ENCODE measurements around the gene VAC14.
"Not testable (repeated sequence)": the region's sequence is repeated elsewhere in the genome, so short reads cannot be mapped to it uniquely, and the experiment has no call there.

VAC14 gene

GRCh38 chr16:70745536-70746025 is 55.4 kb downstream of the VAC14 start:
- in situ Hi-C loops (cut with MboI; ENCODE audit: low sequenced_read_pairs) = no loop called here

GRCh38 chr16:70744366-70744765 is 56.6 kb downstream of the VAC14 start:
- in situ Hi-C loops (cut with MboI; ENCODE audit: low sequenced_read_pairs) = no loop called here

GRCh38 chr16:70743791-70744190 is 57.2 kb downstream of the VAC14 start:
- in situ Hi-C loops (cut with MboI; ENCODE audit: low sequenced_read_pairs) = no loop called here

DNA sequence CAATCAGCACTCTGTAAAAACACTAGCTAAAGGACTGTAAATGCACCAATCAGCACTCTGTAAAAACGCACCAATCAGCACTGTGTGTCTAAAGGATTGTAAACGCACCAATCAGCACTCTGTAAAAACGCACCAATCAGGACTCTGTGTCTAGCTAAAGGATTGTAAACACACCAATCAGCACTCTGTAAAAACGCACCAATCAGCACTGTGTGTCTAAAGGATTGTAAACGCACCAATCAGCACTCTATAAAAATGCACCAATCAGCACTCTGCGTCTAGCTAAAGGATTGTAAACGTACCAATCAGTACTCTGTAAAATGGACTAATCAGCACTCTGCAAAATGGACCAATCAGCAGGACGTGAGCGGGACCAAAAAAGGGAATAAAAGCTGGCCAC is 58.0 kb downstream of the VAC14 start:
- in situ Hi-C loops (cut with MboI; ENCODE audit: low sequenced_read_pairs) = not testable (repeated sequence)

DNA sequence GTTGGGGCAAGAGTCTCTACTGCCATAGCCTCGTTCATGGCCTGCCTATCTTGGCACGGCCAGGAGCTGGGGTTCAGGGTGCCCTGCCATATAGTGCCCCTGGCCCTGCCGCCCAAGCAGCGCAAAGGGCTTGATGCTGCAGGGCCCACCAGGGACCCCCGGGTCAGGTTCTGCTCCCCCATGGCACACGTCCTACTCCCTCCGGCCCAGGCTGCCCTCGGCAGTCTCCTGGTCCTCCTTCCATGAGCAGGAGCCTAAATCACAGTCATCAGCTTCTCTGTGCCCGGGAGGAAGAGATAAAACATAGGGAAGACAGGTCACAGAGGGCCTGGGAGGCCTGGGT is 59.2 kb downstream of the VAC14 start:
- in situ Hi-C loops (cut with MboI; ENCODE audit: low sequenced_read_pairs) = no loop called here

GRCh38 chr16:70740914-70741782 is 59.8 kb downstream of the VAC14 start:
- in situ Hi-C loops (cut with MboI; ENCODE audit: low sequenced_read_pairs) = no loop called here

DNA sequence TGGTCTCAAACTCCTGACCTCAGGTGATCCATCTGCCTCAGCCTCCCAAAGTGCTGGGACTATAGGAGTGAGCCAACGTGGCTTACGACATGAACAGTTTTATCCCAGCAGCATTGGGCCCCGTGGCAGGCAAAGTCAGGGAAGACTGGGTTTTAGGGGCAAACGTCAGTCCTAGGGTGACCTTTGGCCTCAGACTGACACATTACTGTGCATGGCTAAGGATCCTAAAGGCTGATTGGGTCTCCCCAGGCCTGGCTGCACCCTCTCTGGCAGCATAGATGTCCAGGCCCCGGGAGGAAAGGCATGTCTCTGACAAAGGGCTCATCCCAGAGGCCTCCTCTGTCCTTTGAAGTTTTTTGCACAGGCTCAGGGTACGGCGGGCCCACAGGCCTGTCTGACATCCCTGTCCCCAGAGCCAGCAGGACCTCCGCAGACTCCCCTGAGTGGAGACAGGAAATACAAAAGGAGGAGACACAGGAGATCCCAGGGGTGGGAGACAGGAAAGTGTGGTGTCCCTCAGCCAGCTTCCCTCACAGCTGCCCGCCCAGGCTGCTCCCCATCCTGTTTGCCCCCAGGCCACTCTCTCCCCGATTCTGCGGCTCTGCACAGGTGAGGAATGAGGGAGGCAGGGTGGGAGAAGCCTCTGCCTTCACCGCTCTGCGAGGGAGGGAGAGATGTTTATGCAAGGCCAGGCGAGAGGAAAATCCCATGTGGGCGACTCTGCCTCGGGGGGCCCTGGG is 60.6 kb downstream of the VAC14 start:
- in situ Hi-C loops (cut with MboI; ENCODE audit: low sequenced_read_pairs) = no loop called here

DNA sequence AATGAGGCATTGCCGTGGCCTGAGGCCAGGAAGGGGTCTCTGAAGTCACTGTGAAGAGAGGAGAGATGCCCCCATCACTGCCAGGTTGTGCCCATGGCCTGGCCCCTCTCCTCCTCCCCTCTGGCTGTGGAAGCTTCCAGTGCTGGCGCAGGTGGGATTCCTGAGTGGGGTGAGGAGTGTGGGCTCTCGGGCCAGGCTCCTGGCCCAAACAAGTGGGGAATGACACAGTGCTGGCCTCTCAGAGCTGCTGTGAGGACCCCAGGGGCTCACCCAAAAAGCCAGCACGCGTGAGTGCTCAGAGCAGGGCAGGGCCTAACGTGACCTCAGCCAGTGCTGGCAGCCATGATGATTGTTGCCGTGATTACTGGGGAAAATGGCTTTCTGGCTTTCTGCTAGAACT is 61.6 kb downstream of the VAC14 start:
- in situ Hi-C loops (cut with MboI; ENCODE audit: low sequenced_read_pairs) = no loop called here

GRCh38 chr16:70738083-70738977 is 62.6 kb downstream of the VAC14 start:
- in situ Hi-C loops (cut with MboI; ENCODE audit: low sequenced_read_pairs) = no loop called here

DNA sequence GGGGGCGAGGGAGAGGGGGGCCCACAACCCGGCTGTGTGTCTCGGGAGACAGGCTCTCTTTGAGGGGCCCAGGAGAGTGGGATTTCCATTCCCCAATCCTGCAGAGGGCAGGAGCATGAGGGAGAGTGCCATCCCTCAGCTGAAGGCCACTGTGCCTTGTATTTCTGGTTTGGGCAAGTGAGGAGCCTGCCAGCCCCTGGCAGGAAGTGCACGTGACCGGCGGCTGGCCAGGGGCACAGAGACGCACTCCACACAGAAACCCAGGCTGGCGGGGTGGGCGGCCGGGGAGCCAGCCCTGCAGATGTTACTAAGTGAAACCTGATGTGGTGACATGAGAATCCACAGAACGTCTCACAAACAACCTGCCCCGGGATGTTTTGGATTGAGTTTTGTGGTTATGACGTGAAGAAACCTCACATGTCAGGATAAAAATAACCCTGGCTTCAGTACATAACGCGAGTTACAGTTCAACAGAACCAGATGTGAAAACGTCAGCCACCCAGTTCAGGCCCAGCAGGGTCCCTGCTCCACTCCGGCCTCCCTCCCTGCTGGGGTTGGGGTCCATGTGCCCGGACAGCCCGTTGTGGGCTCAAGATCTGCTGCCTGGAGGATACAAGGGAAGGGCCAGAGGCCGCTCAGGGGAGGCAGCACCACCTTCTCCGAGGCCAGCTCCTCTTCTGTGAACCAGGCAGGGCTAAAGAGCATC is 63.4 kb downstream of the VAC14 start:
- in situ Hi-C loops (cut with MboI; ENCODE audit: low sequenced_read_pairs) = no loop called here

GRCh38 chr16:70736465-70737376 is 64.2 kb downstream of the VAC14 start:
- in situ Hi-C loops (cut with MboI; ENCODE audit: low sequenced_read_pairs) = no loop called here

GRCh38 chr16:70735141-70735979 is 65.6 kb downstream of the VAC14 start:
- in situ Hi-C loops (cut with MboI; ENCODE audit: low sequenced_read_pairs) = no loop called here

DNA sequence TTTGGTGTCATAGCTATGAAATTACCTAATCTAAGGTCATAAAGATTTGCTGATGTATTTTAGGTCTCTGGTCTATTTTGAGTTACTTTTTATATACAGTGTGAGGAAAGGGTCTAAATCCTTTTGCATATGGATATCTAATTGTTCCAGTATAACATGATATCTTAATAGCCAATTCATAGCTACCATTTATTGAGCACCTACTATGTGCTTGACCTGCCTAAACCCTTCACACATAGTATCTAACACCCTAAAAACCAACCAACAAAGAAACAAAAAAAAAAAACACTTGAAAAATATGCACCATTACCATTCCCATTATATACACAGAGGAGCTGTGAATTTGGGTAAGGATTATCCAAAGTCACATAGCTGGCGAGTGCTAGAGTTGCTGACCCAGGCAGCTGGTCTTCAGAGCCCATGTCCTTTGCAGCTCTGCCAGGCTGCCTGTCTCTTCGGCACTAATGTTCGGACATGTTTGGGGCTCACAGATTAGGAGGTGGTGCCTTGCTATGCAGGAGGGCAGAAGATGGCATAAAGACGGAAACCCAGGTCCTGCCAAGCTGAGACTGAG is 66.3 kb downstream of the VAC14 start:
- in situ Hi-C loops (cut with MboI; ENCODE audit: low sequenced_read_pairs) = no loop called here

GRCh38 chr16:70730944-70731343 is 70.0 kb downstream of the VAC14 start:
- in situ Hi-C loops (cut with MboI; ENCODE audit: low sequenced_read_pairs) = no loop called here

- in situ Hi-C loops (cut with MboI; ENCODE audit: low sequenced_read_pairs) = no loop called here
Measured at GRCh38 chr16:70730031-70730430, 70.9 kb downstream of the VAC14 start.

GRCh38 chr16:70729292-70729691 is 71.7 kb downstream of the VAC14 start:
- in situ Hi-C loops (cut with MboI; ENCODE audit: low sequenced_read_pairs) = no loop called here

DNA sequence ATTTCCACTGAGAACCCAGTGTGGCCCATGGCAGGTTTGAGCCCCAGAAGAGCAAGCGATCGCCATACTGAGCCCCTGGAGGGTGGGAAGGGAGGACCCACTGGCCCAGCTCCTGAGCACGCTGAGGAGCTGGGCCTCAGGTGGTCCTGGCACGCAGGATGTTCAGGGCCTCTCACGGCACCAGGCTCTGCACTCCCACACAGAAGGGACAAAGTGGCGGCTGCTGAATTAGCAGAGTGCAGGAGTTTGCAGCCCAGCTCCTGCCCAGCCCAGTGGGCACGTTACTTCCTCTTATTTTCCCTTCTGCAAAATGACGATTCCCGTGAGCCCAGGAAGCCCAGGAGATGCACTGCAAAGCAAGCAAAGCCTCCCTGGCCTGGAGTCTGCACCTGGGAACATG is 72.8 kb downstream of the VAC14 start:
- in situ Hi-C loops (cut with MboI; ENCODE audit: low sequenced_read_pairs) = no loop called here

DNA sequence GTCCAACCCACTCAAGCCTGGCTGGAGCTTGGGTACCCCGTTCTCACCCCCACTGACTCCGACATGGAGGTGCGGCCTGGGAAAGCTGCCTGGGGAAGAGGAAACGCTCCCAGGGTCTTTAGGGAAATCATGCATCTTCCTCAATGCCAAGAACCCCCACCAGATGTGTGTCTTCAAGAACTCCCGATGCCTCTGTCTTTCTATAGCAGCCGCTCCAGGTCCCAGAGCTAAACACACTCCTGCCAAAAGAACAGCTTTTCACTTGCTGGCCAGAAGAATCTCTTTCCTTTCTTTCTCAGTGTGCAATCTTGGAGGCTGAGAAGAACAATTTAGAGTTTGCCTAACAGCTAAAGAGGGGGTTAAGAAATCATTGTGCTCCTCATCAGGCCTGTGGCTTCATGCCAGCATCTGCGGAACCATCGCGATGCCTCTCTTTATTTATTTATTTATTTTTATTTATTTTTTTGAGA is 74.0 kb downstream of the VAC14 start:
- in situ Hi-C loops (cut with MboI; ENCODE audit: low sequenced_read_pairs) = no loop called here

All from hTERT RPE-1 (cell line).